Fibroblast of lung (primary cell): ENCODE measurements around the gene RAI1. TPM values are rescaled to one million over a fixed set of nuclear protein-coding genes. Genes with fewer than 3 reads are reported as not detected.

ENCODE experiments used
- DNase-seq, 2 donors: peaks; one replicate each; pipeline versions ENCODE4 v3.0.0 to v3.0.0-alpha.2; 2010; ENCODE audit warnings: low read depth in 2 of 2
- H2AFZ ChIP-seq: 2 replicates; pipeline ENCODE4 v1.5.1; 2012; ENCODE audit warnings: low read length, control low read depth, inconsistent platforms
- H3K27ac ChIP-seq: 2 replicates; pipeline ENCODE4 v1.5.1; 2011; ENCODE audit warnings: low read length, control low read depth; ENCODE audit not compliant: insufficient read depth
- H3K27me3 ChIP-seq: 2 replicates; pipeline ENCODE4 v1.5.1; 2011; ENCODE audit warnings: mild to moderate bottlenecking, low read length; ENCODE audit not compliant: control insufficient read depth, insufficient read depth
- H3K36me3 ChIP-seq: 2 replicates; pipeline ENCODE4 v1.5.1; 2011; ENCODE audit warnings: low read length; ENCODE audit not compliant: control insufficient read depth, insufficient read depth
- H3K4me1 ChIP-seq: 2 replicates; pipeline ENCODE4 v1.5.1; 2011; ENCODE audit warnings: low read length; ENCODE audit not compliant: control insufficient read depth, insufficient read depth; ENCODE audit errors: extremely low read depth
- H3K4me2 ChIP-seq: 2 replicates; pipeline ENCODE4 v1.5.1; 2011; ENCODE audit warnings: low read length, control low read depth; ENCODE audit not compliant: insufficient read depth; ENCODE audit errors: extremely low read depth
- H3K4me3 ChIP-seq, 4 experiments: fragments of 200-600 bp in 1 of 4; sonication (generic) in 1 of 4; replicated peaks in 1 of 4; 2 replicates each; pipeline ENCODE4 v1.5.1; 2011 to 2016; ENCODE audit warnings: low read length in 4 of 4, low read depth in 3 of 4, mild to moderate bottlenecking in 3 of 4, control low read depth in 2 of 4, inconsistent platforms in 1 of 4, mixed read lengths in 1 of 4; ENCODE audit not compliant: insufficient read depth in 1 of 4; ENCODE audit errors: control extremely low read depth in 1 of 4
- H3K79me2 ChIP-seq: 2 replicates; pipeline ENCODE4 v1.5.1; 2012; ENCODE audit warnings: mild to moderate bottlenecking, low read length, inconsistent platforms; ENCODE audit not compliant: control insufficient read depth, insufficient read depth
- H3K9ac ChIP-seq: 2 replicates; pipeline ENCODE4 v1.5.1; 2011; ENCODE audit warnings: mild to moderate bottlenecking, low read length, control low read depth; ENCODE audit not compliant: insufficient read depth
- H3K9me3 ChIP-seq: 2 replicates; pipeline ENCODE4 v1.5.1; 2012; ENCODE audit warnings: low read depth, low read length; ENCODE audit not compliant: control insufficient read depth, insufficient read depth
- H4K20me1 ChIP-seq: 2 replicates; pipeline ENCODE4 v1.5.1; 2011; ENCODE audit warnings: low read length; ENCODE audit not compliant: control insufficient read depth, insufficient read depth; ENCODE audit errors: extremely low read depth
- EZH2 ChIP-seq: IDR thresholded peaks from 2 replicates; pipeline ENCODE4 v1.5.1; 2012; ENCODE audit warnings: low read length, control low read depth, mild to moderate bottlenecking; ENCODE audit errors: missing control alignments
- polyA plus RNA-seq, 2 donors: library from polyadenylated mRNA; depleted of rRNA in 1 of 2; stranded (reverse) in 1 of 2; unstranded in 1 of 2; fragments of >200 nt; gene quantifications; 2 replicates each; pipeline ENCODE4 v1.2.1, GENCODE V29; 2011 to 2012; ENCODE audit warnings: missing spikeins in 1 of 2
- total RNA-seq: library from RNA; depleted of rRNA; stranded (reverse); fragments of >200 nt; gene quantifications from 2 replicates; pipeline ENCODE4 v1.2.1, GENCODE V29; 2014
- TF ChIP-seq, protein P1 (sequence below), 2 donors: IDR thresholded peaks in 1 of 2; conservative IDR thresholded peaks in 1 of 2; 1 replicate in 1 of 2; 2 replicates in 1 of 2; pipeline ENCODE4 v1.5.1; 2011 to 2012; ENCODE audit warnings: low read length in 2 of 2, control low read depth in 1 of 2, inconsistent platforms in 1 of 2, low read depth in 1 of 2, mild to moderate bottlenecking in 1 of 2

Gene RAI1
- total and polyA plus RNA-seq, 2 donors (not counting 1 experiment from before 2014, with no cell fraction given): 2.1 to 6.6 TPM

DNA sequence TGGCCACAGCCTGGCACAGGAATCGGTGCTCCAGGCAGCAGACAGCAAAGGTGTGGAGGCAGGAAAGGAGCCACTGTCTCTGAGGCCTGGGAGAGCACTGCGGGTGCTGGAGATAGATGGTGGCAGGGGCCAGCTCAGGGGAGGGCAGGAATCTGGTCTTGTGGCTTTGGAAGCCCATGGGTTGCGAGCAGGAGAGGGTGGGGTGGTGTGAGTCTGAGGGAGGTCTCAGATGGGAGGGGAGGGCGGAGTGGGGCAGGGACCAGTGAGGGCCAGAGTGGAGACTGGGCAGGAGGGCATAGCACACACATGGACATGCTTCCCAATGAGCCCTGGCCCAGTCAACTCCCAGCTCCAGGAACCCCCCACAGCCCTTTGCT is 85.5 kb downstream of the RAI1 start:
- TF ChIP-seq EZH2: no peak
- TF ChIP-seq, protein P1, sequence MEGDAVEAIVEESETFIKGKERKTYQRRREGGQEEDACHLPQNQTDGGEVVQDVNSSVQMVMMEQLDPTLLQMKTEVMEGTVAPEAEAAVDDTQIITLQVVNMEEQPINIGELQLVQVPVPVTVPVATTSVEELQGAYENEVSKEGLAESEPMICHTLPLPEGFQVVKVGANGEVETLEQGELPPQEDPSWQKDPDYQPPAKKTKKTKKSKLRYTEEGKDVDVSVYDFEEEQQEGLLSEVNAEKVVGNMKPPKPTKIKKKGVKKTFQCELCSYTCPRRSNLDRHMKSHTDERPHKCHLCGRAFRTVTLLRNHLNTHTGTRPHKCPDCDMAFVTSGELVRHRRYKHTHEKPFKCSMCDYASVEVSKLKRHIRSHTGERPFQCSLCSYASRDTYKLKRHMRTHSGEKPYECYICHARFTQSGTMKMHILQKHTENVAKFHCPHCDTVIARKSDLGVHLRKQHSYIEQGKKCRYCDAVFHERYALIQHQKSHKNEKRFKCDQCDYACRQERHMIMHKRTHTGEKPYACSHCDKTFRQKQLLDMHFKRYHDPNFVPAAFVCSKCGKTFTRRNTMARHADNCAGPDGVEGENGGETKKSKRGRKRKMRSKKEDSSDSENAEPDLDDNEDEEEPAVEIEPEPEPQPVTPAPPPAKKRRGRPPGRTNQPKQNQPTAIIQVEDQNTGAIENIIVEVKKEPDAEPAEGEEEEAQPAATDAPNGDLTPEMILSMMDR (conservative IDR thresholded peaks at IDR 0.05 in 1 of 2, IDR thresholded peaks at IDR 0.05 in 1 of 2; ENCODE audit: low read depth in 1 of 2, low read length in 2 of 2): no peak
- Histone ChIP-seq H3K4me3 (no peak overlapping the region), H3K4me1 (peaks cover 2% of the 10 kb centered on the region), H4K20me1 (no peaks in the 10 kb centered on the region), H3K27ac (no peak overlapping the region), H3K9me3 (no peaks in the 10 kb centered on the region), H3K27me3 (no peaks in the 10 kb centered on the region), H3K36me3 (peaks cover 2% of the 10 kb centered on the region), H3K79me2 (peaks cover 6% of the 10 kb centered on the region), H3K9ac (no peak overlapping the region), H2AFZ (no peak overlapping the region), H3K4me2 (no peak overlapping the region)
- no peak for DNase-seq

DNA sequence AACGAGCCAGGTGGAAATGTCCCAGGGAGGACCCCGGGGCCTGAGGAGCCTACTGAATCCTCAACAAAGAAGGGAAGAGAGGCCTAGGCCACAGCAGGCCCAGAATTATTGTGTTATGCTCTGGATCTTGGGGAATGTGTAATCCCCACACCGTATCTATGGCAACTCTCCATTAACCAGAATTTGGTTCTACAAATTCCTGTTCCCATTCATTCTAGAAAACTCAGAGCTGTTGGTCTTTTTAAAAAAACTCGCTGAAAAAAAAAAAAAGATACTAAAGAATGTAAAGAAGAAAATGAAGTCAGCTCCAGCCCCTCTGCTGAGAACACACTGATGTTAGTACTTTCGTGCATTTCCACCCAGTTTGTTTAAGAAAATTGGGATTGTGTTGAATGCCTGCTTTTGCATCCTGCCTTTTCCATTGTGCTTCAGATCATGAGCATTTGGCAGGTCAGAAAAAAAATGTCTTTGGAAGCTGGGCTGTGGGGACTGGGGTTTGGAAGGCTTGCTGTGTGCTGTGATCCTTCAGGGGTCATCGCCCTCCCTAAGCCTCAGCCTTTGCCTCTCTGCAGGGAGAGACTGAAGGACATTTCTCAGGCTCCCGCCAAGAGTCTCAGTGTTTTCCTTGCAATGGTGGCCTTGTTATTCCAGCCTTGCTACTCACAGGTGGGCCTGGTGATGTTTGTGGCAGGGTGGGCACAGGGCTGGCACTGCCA is 86.1 kb downstream of the RAI1 start:
- no peaks in the 10 kb centered on the region for H4K20me1 ChIP-seq
- H3K36me3 ChIP-seq: peaks cover 2% of the 10 kb centered on the region
- no peak overlapping the region for H3K9ac ChIP-seq
- peaks cover 6% of the 10 kb centered on the region for H3K79me2 ChIP-seq
- peaks cover 2% of the 10 kb centered on the region for H3K4me1 ChIP-seq
- TF ChIP-seq EZH2: no peak
- TF ChIP-seq, protein P1 (conservative IDR thresholded peaks at IDR 0.05 in 1 of 2, IDR thresholded peaks at IDR 0.05 in 1 of 2; ENCODE audit: low read depth in 1 of 2, low read length in 2 of 2): no peak
- H3K4me2 ChIP-seq: no peak overlapping the region
- no peaks in the 10 kb centered on the region for H3K27me3 ChIP-seq
- no peak overlapping the region for H2AFZ ChIP-seq
- H3K9me3 ChIP-seq: no peaks in the 10 kb centered on the region
- H3K27ac ChIP-seq: no peak overlapping the region
- peak in 1 of 2 donors; percentile 72 for DNase-seq
- H3K4me3 ChIP-seq: no peak overlapping the region

DNA sequence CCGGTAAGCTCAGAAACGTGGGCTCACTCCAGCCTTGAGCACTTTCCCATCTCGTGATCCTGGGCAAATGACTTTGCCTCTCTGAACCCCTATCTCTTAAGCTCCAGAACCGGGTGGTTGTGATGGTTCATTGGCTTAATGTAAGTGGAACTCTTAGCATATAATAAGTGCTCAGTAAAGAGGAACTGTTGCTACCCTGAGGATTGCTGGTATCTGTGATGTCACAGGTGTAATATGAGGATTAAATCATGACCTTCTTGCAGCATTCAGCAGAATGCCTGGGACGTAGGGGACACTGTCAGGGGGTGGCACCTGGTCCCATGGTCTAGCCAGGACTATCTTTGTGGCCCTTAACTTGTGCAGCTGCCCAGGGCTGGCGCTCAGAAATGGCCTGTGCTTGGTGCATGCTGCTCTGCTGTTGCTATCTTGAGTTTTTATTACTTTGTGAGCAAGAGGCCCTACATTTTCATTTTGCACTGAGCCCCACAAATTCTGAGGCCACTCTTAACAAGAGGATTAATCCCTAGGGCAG is 86.7 kb downstream of the RAI1 start:
- H3K9me3 ChIP-seq: no peaks in the 10 kb centered on the region
- peaks cover 2% of the 10 kb centered on the region for H3K36me3 ChIP-seq
- H3K4me1 ChIP-seq: peaks cover 2% of the 10 kb centered on the region
- H4K20me1 ChIP-seq: peaks cover 2% of the 10 kb centered on the region
- TF ChIP-seq, protein P1 (conservative IDR thresholded peaks at IDR 0.05 in 1 of 2, IDR thresholded peaks at IDR 0.05 in 1 of 2; ENCODE audit: low read depth in 1 of 2, low read length in 2 of 2): no peak
- no peak for TF ChIP-seq EZH2
- H3K79me2 ChIP-seq: peaks cover 6% of the 10 kb centered on the region
- H2AFZ ChIP-seq: no peak overlapping the region
- no peak overlapping the region for H3K4me3 ChIP-seq
- no peak overlapping the region for H3K27ac ChIP-seq
- H3K27me3 ChIP-seq: no peaks in the 10 kb centered on the region
- DNase-seq: no peak
- H3K4me2 ChIP-seq: no peak overlapping the region
- no peak overlapping the region for H3K9ac ChIP-seq
